Right kidney (tissue), 1 donor: ENCODE measurements around the gene UBE4B.

Experiments used
- DNase-seq: peaks from one replicate; pipeline ENCODE4 v3.0.0-alpha.2; 2016

The UBE4B gene

GRCh38 chr1:10113501-10113900 lies 80.7 kb downstream of the UBE4B start:
- DNase-seq, result no peak

- no peak for DNase-seq
Observed at GRCh38 chr1:10114746-10115145, 82.0 kb downstream of the UBE4B start.

GRCh38 chr1:10117132-10117531 lies 84.4 kb downstream of the UBE4B start:
- no peak for DNase-seq

- no peak for DNase-seq
Observed at GRCh38 chr1:10117865-10118264, 85.1 kb downstream of the UBE4B start.

GRCh38 chr1:10121688-10122087 lies 88.9 kb downstream of the UBE4B start:
- DNase-seq, result no peak

GRCh38 chr1:10122926-10123325 lies 90.2 kb downstream of the UBE4B start:
- no peak for DNase-seq

GRCh38 chr1:10128101-10128765 lies 95.5 kb downstream of the UBE4B start:
- DNase-seq, result no peak

- no peak for DNase-seq
Observed at GRCh38 chr1:10132316-10132715, 99.6 kb downstream of the UBE4B start.

GRCh38 chr1:10132852-10133251 lies 100.1 kb downstream of the UBE4B start:
- DNase-seq, result no peak

GRCh38 chr1:10140981-10141380 lies 108.2 kb downstream of the UBE4B start:
- no peak for DNase-seq

DNA sequence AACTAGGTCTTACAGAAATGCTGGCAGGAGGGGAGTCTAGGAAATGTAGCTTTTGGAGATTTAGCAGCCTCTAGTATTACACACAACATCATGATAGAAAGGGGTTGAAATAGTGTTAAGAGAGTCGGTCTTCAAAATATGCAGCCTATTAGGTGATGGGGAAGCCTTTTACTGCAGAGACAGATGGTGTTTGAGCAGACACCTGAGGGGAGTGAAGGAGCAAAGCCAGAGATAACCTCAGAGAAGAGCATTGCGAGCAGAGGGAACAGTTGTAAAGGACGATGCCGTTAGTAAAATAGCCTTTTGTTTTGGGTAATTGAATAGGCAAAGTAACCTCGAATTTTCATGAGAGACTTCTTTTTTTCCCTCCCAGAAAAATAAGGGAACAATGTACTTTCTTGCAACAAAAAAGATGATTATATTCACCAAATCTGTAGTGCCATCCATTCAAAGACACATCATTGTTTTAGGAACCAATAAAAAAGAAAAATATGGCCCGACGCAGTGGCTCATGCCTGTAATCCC lies 111.3 kb downstream of the UBE4B start:
- no peak for DNase-seq

DNA sequence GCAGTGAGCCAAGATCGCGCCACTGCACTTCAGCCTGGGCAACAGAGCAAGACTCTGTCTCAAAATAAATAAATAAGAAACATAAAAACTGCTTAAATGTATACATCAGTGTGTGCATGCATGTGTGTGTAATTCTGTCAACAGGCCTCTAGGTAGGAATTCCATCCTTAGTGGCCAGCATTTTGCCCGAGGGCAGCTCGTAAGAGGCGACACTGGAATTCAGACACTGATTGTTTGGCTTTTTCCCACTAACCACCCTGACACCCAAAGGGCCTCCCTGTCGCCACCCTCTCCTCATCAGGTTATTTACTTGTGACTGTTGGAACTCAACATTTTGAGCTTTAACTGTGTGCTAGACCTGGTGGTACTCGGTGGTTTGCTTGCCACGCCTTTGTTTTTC lies 113.6 kb downstream of the UBE4B start:
- no peak for DNase-seq

GRCh38 chr1:10149231-10149630 lies 116.5 kb downstream of the UBE4B start:
- DNase-seq, result no peak

GRCh38 chr1:10152709-10153284 lies 120.0 kb downstream of the UBE4B start:
- peak; percentile 9 for DNase-seq

DNA sequence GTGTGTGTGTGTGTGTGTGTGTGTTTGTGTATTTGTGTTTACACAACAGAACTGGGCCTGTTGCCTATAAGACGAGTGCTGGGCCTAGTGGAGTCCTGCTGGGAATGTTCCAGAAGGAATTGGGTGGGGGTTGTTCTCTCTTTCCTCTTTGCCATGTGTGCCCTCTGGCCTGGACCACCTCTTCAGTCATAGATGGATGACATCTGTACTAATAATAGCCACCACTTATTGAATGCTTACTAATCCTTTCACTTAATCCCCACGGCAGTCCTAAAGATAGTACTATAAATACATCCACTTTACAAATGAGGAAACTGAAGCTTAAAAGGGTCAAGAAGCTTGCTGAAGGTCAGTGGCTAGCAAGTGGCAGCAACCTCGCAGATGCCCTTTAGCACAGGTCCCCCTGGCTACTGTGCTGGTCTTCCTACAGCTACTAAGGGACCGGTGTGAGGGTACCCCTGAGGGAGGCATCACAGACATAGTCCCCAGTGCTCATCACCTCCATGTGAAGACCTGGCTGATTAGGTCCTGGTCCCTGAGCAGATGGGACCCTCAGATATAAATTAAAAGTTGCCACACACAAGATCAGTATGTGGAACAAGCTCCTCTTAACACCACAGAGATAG lies 122.4 kb downstream of the UBE4B start:
- DNase-seq, result no peak

- DNase-seq, result no peak
Observed at GRCh38 chr1:10160173-10160572, 127.4 kb downstream of the UBE4B start.

- no peak for DNase-seq
Observed at GRCh38 chr1:10160907-10161490, 128.2 kb downstream of the UBE4B start.

- no peak for DNase-seq
Observed at GRCh38 chr1:10161541-10162290, 129.0 kb downstream of the UBE4B start.

DNA sequence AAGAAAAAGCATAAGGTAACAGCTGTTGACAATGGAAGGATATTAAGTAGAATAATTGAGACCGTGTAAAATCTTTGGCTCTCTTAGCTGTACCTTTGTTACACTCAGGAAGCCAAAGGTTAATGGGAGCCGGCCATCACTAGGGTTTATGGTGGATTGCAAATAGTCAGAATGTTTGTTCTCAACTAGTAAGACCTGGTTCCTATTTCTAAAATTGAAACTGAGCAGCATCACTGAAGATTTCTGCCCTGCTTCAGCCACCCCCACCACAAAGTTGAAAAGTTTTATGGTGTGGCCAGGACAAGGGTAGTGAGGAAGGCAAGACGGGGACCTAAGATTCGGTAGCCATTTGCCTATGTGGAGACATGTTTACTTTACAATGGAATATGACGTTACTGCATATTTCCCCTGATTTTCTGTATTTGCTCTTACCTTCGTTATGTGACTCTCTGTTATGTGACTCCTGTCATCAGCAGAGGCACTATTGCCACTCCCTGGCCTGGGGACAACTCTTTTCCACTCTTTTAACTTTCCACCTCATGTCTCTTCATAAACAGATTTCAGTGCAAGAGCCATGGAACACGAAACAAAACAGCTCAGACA lies 136.3 kb downstream of the UBE4B start:
- no peak for DNase-seq

DNA sequence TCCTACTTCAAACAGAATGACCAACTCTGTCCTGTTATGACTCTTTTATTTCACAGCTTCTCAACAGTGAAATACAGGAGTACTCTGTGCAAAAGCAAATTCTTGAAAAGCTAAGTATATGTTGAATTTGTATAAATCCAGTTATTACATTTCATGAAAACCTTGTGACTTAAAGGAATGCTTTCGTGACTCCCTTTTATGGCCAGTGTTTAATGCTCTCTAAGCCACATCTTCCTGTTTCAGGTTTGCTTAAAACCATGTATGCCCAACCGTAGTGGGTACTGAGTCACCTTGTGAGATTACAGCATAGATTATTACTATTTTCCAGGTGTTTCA lies 137.4 kb downstream of the UBE4B start:
- DNase-seq, result no peak

- no peak for DNase-seq
Observed at GRCh38 chr1:10171105-10171767, 138.5 kb downstream of the UBE4B start.
